Measurements from ENCODE around the gene GPR141.

GPR141 gene

DNA sequence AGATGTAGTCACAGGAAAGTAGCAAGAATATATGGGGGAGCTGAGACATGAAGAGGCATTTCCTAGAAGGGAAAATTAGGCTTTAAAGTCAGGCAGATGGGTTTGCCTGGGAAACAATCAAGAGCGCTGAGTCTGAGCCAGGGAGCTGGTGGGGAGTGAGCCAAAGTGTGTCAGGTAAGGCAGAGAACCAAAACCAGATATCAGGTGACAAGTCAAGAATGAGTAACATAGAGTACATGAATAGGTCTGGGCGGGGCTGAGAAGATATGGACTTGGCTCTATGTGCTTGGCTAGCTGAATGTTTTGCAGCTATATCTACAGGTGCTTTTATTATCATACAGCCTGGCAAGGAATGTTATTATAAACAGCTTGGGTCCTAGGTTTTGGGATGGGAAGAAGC is 49.3 kb downstream of the GPR141 start:
- DNase-seq (ENCODE audit: low read depth), result no peak

DNA sequence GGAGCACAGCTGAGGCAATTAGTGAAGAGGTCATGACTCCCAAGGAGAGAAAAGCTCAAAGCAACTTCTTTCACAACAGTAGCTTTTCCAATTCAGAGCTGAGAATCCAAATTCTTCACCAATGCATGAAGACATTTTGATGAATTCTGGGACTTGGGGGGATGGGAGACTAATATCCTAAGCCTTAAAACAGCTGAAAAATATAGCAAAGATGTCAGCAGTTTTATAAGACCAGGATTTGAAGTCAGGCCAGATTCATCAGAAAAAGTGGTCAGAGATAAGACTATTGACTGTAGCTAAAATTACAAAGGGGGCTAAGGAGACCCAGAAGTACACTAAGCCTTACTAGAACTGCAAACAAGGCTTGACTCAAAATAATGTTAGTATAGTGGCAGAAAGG is 51.6 kb downstream of the GPR141 start:
- no peak for DNase-seq (ENCODE audit: low read depth)

DNA sequence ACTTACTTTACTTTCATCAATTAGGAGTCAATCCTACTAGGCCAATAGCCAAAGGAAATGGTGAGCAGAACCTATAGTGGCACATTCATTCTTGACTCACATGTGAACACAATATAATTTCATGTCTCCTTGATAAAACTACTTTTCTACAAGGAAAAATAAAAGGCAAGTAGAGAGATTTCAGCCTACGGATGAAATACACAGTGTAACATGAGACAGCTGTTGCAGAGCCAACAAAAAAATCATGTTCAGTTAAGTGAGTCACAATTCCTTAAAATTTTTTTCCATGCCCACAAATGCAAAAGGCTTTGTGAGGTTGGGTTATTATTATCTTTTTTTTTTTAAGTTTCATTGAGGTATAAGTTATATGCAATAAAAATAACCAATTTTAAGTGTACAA is 54.8 kb downstream of the GPR141 start:
- no peak for DNase-seq (ENCODE audit: low read depth)

DNA sequence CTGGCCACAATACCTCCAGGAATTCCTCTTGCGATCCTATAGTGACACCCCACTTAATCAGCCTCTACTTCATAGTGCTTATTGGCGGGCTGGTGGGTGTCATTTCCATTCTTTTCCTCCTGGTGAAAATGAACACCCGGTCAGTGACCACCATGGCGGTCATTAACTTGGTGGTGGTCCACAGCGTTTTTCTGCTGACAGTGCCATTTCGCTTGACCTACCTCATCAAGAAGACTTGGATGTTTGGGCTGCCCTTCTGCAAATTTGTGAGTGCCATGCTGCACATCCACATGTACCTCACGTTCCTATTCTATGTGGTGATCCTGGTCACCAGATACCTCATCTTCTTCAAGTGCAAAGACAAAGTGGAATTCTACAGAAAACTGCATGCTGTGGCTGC is 56.8 kb downstream of the GPR141 start:
- DNase-seq (ENCODE audit: low read depth), result no peak

DNA sequence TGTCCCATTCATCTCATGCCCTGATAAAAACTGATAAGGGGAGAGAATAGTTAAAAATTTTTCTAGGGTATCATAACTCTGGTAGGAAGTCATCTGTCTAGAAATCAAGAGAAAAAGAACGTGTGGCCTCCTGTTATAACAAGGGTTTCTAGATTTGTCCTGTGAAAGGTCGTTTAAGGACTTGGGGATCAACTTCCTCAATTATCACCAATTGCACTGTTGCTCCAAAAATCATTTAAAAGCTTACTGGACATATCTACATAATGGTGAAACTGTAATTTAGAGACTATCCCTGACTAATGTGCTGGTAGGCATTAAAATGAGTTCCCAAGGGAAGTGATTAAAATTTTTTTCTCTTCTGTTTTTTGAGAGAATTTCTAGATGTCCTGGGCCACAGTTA is 58.2 kb downstream of the GPR141 start:
- no peak for DNase-seq (ENCODE audit: low read depth)

DNA sequence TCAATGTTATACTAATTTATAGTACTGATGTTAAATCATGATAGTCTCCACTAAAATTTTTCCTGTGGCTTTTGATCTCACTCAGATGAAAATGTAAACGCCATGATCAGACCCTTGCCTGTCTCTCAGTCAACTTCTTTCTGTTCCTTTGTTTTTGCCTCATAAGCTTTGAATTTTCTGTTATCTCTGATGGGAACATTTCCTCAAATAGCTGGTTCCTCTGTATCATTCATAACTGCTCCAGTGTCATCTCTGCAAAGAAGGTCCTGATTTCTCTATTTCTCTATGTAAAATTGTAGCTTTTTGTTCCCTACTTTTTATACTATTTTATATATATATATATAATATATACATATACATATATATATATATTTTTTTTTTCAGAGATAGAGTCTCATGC is 67.5 kb downstream of the GPR141 start:
- DNase-seq (ENCODE audit: low read depth), result no peak

DNA sequence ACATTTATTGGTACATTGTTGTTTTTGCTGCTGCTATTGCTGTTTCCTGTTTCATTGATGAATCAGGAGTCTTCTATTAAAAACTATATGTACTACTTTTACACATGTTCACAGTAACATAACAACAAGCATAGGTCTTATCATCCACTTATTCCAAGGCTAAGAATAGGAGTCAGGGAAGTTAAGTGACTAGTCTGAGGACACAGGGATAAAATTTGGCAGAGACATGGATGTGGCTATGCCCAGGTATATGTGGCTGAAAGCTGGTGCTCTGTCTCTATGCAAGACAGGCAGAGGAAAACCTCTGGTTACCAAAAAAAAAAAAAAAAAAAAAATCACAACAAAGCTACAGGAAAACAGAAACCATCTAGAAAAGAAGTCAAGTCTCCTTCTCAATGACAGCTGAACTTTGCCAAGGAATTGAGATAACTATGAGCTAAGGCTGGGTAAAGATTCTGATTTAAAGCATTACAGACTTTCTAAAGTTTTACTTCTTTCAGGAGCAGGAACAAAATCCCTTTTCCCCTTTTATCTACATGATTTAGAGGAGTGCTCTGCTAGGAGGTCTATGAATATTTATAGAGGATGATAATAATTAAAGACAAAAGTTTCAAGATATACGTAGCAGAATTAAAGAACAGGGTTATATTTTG is 70.0 kb downstream of the GPR141 start:
- no peak for DNase-seq (ENCODE audit: low read depth)

DNA sequence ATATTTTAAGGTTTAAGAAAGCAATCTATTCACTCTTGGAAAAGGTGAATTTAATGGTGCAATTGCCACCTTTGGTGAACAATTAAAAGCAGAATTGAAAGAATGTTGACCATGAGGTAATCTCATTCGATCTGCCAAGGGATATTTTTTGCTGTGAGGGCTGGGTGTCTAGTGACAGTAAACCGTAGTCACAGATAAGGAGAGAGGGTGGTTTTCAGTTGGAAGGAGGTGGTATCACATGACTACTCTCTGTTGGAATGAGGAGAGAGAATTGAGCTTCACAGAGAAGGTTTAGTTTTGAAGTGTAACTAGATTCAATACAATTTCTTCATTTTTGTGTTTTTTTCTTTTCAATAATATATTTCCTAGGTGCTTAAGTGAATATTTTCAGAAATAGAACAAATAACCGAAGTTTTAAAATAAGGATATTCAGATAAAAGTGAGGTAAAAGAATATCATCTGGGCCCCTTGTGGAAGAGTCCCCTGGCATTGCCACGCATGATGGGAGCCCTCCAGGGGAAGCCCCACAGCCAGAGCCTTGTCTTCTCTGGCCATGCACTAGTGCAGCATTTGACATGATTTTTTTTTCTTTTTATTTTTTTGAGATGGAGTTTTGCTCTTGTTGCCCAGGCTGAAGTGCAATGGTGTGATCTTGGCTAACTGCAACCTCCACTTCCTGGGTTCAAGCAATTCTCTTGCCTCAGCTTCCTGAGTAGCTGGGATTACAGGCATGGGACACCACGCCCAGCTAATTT is 73.4 kb downstream of the GPR141 start:
- no peak for DNase-seq (ENCODE audit: low read depth)

DNA sequence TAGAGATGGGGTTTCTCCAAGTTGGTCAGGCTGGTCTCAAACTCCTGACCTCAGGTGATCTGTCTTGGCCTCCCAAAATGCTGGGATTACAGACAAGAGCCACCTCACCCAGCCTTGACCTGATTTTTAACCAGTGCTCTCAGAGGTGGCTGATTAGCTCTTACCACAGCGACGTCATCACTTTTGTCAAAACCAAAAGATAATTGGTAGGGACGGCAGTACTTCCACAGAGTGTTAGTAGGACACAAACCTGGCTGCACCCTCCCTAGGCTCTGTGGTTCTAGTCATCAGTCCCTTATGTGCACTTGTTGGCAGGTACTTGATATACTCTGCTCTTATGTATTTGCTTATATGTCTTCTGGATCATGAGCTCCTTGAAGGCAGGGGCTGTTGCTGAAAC is 74.0 kb downstream of the GPR141 start:
- no peak for DNase-seq (ENCODE audit: low read depth)

DNA sequence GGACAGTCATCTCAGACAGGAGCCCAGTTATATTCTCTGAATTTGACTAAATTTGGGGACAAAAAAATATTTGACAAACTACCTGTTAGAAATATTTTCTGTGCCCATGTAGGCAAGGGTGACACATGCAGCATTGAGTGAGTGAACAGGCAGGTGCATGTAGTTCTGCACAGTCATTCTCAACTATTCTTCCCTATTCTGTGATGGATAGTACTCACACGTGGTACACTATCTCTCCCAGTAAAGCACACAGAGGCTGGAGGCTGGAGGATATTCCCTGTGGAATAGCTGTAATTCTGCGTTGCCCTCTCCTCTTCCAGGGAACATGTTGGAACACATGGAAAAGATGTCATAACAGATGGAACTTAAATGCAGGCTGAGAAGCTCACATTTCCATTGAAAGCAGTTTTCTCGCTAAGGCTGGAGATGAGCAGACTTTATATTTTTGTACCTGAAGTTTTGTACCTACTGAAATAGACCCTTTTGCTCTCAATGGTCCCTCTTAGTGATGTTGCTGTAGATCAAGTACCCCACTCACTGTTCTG is 75.0 kb downstream of the GPR141 start:
- DNase-seq (ENCODE audit: low read depth), result no peak

DNA sequence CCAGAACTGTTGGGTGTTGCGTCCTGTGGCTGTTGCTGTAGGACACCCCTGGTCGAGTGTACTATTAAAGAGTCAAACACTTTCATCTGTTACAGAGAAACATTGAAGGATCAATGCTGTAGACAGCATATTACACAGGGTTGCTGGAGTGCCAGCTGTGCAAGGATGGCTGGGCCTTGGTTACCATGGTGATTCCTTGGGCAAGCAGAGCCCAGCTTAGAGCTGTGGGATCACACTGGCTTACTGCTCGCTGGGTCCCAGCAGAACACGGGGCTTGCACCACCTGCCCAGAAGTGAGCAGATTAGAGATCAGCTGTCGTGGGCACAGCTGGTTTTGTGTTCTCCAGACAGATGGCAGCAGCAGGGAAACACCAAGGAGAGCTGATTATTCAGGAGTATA is 76.0 kb downstream of the GPR141 start:
- no peak for DNase-seq (ENCODE audit: low read depth)

DNA sequence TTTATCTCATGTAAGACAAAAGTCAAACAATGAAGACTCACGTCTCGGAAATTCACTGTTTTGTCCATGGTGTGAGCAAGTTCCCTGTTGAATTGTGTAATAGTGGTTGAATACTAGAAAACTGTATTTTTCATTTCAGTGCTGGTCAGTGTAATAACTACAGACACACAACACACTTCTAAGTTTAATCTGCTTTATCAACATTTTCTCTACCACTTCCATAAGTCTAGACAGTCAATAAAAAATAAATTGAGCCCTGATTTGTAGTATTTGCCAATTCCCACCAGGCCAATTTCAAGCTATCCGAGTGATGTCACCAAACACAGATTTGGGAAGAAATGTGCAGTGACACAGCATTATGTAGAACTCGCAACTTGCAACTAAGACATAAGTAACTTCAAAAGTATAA is 81.9 kb downstream of the GPR141 start:
- DNase-seq (ENCODE audit: low read depth), result no peak

DNA sequence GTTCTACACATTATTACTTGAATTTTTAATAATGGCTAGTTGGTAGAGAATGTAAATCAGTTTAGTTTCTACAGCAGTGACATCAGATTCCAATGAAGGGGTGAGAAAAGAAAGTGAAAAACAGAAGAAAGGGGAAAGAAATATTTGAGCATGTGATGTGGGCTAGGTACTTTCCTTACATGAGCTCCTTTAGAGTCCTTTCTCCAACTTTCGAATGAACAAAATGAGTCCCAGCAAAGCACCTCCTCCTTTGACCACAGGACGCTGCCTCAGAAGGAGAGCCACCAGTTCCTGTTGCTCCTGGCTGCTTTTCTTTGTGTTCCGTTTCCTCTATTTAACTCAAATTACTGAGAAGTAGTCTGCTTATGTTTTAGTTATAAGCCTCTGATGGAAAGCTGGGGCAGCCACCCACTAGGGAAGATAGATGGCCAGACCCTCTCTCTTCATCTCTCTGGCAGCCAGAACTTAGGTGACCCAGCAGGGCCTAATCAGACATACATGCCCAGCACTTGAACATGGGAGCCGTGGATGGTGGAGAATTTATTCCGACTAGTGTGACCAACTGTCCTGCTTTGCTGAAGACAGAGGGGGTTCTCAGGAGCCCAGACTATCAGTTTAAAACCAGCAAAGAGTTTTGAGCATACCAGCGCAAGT is 82.4 kb downstream of the GPR141 start:
- no peak for DNase-seq (ENCODE audit: low read depth)

DNA sequence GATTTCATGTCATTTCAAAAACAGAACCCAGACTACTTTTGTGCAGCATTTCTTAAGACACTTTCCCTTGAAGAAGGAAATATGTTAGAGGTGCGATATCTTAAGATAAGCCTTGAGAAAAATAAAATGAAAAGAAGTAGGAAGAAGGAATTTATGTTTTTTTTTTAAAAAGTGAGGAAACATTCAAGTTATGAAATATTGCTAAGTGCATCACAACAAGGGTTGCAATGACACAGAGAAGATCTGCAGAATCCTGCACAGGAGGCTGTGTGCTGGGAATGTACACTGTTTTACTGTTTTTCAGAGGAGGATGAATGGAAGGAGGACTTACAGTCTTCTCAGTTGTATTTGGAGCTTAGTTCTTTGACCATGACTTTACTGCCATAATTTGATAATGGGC is 85.0 kb downstream of the GPR141 start:
- DNase-seq (ENCODE audit: low read depth), result no peak

DNA sequence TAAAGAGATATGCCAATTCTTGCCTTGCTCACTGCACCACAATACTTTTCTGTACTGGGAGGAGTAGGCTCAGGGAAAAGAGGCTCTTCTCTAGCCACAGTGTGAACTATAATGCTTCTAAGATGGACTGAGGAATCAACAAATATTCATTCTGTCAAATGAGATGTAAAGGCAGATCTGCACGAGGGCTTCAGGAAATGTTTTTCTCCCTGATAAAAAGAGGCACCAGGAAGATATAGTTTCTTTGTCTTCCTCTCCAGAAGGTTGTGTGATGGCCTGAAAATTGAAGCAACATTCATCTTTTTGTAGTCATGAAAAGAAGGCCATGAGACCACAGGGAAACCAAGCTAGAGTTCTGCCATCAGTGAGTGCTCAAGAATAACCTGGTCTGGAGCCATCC is 85.7 kb downstream of the GPR141 start:
- no peak for DNase-seq (ENCODE audit: low read depth)

DNA sequence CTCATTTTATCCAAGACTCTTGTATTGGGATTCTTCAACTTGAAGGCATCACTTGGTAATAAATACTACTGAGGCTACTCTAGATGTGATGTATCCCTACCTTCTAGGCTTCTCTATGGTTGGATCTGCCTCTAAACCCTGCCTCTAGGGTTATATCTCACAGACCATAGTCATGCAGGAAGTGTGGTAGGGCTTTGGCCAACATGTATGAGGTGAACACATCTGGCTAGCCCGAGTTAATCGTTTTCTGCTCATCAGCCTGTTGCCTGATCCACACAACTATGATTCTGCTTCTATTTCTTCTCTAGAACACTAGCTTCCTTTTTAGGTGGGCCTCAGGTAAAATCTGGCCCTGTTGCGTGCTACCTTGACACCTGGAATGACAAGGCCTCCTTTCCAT is 86.2 kb downstream of the GPR141 start:
- no peak for DNase-seq (ENCODE audit: low read depth)

DNA sequence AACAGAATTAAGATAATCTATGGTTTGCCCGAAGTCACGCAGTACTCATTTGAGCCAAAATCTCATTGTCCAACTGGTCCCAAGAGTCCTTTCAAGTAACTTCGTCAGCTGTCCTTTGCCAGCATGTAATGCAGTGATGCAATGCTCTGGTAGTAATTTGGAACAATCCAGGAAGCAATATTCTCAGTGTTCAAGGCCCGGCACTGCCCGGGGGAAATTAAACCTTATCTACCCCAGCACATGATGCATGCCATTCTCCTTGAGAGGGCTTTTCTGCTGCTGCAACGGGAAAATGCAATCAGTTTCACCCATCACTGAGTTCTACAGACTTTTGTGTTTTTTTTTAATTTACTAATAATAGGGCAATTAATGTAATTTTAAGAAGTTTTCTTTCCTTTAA is 87.3 kb downstream of the GPR141 start:
- DNase-seq (ENCODE audit: low read depth), result no peak

DNA sequence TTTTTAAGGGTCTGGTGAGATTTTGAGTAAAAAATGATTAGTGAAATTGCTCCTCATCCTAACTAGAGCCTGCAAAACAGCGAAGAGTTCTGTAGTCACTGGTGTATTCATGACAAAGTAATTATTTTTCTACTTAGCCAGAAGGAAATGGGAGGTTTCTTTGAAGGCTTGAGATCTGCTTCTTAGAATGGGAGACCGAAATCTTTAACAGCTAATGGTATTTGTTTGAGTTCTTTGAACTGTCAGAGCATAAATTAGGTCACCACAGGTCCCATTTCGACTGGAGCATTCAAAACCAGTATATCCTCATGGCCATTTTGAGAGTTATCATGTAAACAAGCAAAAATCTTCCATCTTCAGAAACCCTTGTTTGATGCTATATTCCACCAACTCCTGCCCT is 87.8 kb downstream of the GPR141 start:
- no peak for DNase-seq (ENCODE audit: low read depth)

DNA sequence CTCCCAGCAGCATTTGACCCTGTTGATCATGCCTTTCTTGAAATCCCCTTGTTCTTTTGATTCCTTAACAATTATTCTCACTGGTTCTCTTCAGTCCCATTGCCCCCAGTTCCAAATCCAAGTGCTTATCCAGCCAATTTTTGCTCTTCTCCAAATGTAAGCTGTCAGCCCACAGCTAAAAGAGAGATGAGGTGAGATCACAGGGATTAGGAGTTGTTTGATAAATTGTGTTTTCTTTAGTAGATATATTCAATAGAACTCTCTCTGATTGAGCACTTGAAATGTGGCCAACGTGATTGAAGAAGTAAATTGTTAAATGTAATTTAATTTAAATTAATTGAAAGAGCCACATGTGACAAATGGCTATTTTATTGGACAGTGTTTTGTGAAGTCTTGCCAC is 88.2 kb downstream of the GPR141 start:
- DNase-seq (ENCODE audit: low read depth), result no peak

DNA sequence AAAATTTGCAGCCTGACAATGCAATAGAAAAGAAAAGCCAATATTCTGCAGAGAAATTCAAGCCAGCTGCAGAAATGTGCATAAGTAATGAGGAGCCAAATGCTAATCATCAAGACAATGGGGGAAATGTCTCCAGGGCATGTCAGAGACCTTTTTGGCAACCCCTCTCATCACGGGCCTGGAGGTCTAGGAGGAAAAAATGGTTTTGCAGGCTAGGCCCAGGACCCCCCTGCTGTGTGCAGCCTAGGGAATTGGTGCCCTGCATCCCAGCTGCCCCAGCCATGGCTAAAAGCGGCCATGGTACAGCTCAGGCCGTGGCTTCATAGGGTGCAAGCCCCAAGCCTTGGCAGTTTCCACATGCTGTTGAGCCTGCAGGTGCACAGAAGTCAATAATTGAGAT is 92.4 kb downstream of the GPR141 start:
- no peak for DNase-seq (ENCODE audit: low read depth)

DNA sequence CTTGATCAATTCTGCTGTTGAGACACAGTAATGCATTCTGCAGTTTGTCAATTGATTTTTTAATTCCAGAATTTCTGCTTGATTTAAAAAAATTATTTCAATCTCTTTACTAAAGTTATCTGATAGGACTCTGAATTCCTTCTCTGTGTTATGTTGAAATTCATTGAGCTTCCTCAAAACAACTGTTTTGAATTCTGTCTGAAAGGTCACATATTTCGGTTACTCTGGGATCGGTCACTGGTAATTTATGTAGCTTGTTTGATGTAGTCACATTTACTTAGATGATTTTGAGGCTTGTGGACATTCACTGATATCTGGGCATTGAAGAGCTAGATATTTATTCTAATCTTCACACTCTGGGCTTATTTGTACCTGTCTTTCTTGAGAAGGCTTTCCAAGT is 97.6 kb downstream of the GPR141 start:
- no peak for DNase-seq (ENCODE audit: low read depth)

DNA sequence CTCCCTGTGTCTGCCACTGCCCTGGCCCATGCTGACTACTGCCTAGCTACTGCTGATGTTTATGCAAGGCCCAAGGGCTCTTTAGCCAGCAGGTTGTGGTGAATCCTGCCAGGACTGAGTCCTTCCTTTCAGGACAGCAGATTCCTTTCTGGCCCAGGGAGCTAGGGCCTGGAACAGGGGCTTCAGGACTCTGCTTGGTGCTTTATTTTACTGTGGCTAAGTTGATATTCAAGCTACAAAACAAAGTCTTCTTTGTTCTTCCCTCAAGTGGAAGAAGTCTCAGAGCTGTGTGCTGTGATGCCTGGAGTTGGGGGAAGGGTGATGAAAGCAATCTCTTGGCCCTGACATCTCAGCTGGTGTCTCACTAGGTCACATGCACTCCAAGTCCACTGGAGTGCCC is 98.6 kb downstream of the GPR141 start:
- no peak for DNase-seq (ENCODE audit: low read depth)

DNA sequence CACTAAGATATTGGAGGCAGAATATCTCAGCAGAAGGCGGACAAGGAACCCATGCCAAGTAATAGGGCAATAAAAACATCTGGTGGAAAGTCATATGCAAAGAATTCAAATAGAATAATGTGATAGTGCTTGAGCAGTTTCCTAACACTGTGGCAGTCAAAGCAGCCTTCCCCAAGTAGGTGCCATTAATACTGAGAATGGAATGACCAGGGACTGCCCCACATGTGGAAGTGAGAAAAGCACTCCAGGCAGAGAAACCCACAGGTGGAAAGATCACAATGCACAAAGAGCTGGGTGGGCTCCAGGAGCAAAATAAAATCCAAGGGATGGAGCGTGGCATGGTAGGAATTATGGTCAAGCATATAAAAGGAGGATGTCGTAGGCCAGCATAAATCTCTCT is 100.4 kb downstream of the GPR141 start:
- no peak for DNase-seq (ENCODE audit: low read depth)

Data from T follicular helper cell (primary cell).